ENCODE data around the gene ATP1A2. TPM values are rescaled to one million over a fixed set of nuclear protein-coding genes. Genes with fewer than 3 reads are reported as not detected.

ATP1A2 gene
- total RNA-seq, 4 donors from 2014 or later, result 2.2 to 32.6 (median 5.3) TPM

- DNase-seq, result no peak
- TF ChIP-seq CTCF (IDR thresholded peaks at IDR 0.05) (no peak), POLR2A (IDR thresholded peaks at IDR 0.05) (no peak)
- Histone ChIP-seq H3K4me1 (peaks cover 23 to 77% (median 28%) of the 10 kb centered on the region in 3 donors), H3K9me3 (no peaks in the 10 kb centered on the region), H3K27me3 (no peaks in the 10 kb centered on the region), H3K36me3 (peaks cover 0 to 5% (median 0%) of the 10 kb centered on the region in 3 donors), H3K4me3 (no peak overlapping the region), H3K27ac (peak overlapping the region; percentile 83 to 97 (median 94))
- WGBS, 2 donors, result 100% methylated on average over 1 of the region's 2 CpGs; no CpG with 5 or more reads in 1 of the 2 donors
- intact Hi-C loops (cut with DNase I), result loop anchor here (5.0 to 10.0 kb wide), 2 partner anchors 107 to 155 kb away; partner anchors contain the start of gene PEA15
These were observed 15.7 kb upstream of the ATP1A2 start for GRCh38 chr1:160099716-160100375.

GRCh38 chr1:160101037-160101716, 14.4 kb upstream of the ATP1A2 start:
- Histone ChIP-seq H3K4me1 (peaks cover 20 to 69% (median 28%) of the 10 kb centered on the region in 3 donors), H3K27me3 (no peaks in the 10 kb centered on the region), H3K36me3 (no peaks in the 10 kb centered on the region), H3K4me3 (peak overlapping the region in 1 of 4 donors; percentile 34), H3K27ac (peak overlapping the region; percentile 28 to 96 (median 86)), H3K9me3 (no peaks in the 10 kb centered on the region)
- DNase-seq, result peak; percentile 23
- peak; percentile 85 to 97 (median 92) for TF ChIP-seq CTCF (IDR thresholded peaks at IDR 0.05)
- TF ChIP-seq POLR2A (IDR thresholded peaks at IDR 0.05), result no peak
- WGBS, 2 donors, result 24 to 27% methylated on average over 10 of the region's 13 CpGs
- intact Hi-C loops (cut with DNase I), result loop anchor here (5.0 kb wide), 1 partner anchor 106 kb away; the partner anchor contains the start of gene PEA15

- TF ChIP-seq CTCF (IDR thresholded peaks at IDR 0.05) (no peak), POLR2A (IDR thresholded peaks at IDR 0.05) (no peak)
- intact Hi-C loops (cut with DNase I), result loop anchor here (5.0 kb wide), 1 partner anchor 105 kb away; the partner anchor contains the start of gene PEA15
- Histone ChIP-seq H3K9me3 (no peaks in the 10 kb centered on the region), H3K4me1 (peaks cover 13 to 62% (median 22%) of the 10 kb centered on the region in 3 donors), H3K36me3 (no peaks in the 10 kb centered on the region), H3K27ac (peak overlapping the region; percentile 28 to 96 (median 86)), H3K27me3 (no peaks in the 10 kb centered on the region), H3K4me3 (no peak overlapping the region)
- DNase-seq, result no peak
- 64 to 80% methylated on average over 7 to 9 of the region's 9 CpGs for WGBS, 2 donors
These were observed 13.6 kb upstream of the ATP1A2 start for GRCh38 chr1:160101717-160102522.

- Histone ChIP-seq H3K4me3 (no peak overlapping the region), H3K9me3 (no peaks in the 10 kb centered on the region), H3K4me1 (peaks cover 4 to 51% (median 9%) of the 10 kb centered on the region in 3 donors), H3K27me3 (no peaks in the 10 kb centered on the region), H3K36me3 (no peaks in the 10 kb centered on the region), H3K27ac (peak overlapping the region; percentile 16 to 47 (median 30))
- WGBS, 2 donors, result 43 to 73% methylated on average over 5 to 6 of the region's 6 CpGs
- no peak for DNase-seq
- TF ChIP-seq CTCF (IDR thresholded peaks at IDR 0.05) (no peak), POLR2A (IDR thresholded peaks at IDR 0.05) (no peak)
- intact Hi-C loops (cut with DNase I), result loop anchor here (5.0 kb wide), 1 partner anchor 103 kb away; the partner anchor contains the start of gene PEA15
These were observed 11.7 kb upstream of the ATP1A2 start for GRCh38 chr1:160103658-160104408.
